ENCODE measurements around the gene TENM3.

Gene TENM3

DNA sequence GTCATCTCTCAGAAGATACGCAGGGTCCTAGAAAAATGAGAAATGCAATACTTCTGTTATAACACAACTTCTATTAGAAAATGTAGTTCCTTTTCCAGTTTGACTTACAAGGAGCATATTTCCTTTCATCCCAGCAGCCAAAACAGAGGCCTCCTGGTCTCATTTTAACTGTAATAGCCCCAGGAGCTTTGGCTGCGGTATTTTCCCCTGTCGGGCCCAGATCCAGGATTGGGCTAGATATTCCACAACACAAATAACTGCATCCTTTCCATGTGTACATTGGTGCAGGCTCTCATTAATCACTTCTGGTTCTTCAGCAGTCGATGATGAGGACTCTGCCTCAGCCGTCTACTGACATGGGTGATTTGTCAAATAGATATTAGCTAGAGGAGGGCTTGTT is 166.1 kb downstream of the TENM3 start:
- TF ChIP-seq, protein P1, sequence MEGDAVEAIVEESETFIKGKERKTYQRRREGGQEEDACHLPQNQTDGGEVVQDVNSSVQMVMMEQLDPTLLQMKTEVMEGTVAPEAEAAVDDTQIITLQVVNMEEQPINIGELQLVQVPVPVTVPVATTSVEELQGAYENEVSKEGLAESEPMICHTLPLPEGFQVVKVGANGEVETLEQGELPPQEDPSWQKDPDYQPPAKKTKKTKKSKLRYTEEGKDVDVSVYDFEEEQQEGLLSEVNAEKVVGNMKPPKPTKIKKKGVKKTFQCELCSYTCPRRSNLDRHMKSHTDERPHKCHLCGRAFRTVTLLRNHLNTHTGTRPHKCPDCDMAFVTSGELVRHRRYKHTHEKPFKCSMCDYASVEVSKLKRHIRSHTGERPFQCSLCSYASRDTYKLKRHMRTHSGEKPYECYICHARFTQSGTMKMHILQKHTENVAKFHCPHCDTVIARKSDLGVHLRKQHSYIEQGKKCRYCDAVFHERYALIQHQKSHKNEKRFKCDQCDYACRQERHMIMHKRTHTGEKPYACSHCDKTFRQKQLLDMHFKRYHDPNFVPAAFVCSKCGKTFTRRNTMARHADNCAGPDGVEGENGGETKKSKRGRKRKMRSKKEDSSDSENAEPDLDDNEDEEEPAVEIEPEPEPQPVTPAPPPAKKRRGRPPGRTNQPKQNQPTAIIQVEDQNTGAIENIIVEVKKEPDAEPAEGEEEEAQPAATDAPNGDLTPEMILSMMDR (conservative IDR thresholded peaks at IDR 0.05; ENCODE audit: low read depth): no peak
- no peak for DNase-seq (ENCODE audit: low spot score)
- H3K27ac ChIP-seq: no peak overlapping the region
- POLR2A ChIA-PET (ENCODE audit: low non-redundant PET): no interaction called here
- CTCF ChIA-PET: no interaction called here

DNA sequence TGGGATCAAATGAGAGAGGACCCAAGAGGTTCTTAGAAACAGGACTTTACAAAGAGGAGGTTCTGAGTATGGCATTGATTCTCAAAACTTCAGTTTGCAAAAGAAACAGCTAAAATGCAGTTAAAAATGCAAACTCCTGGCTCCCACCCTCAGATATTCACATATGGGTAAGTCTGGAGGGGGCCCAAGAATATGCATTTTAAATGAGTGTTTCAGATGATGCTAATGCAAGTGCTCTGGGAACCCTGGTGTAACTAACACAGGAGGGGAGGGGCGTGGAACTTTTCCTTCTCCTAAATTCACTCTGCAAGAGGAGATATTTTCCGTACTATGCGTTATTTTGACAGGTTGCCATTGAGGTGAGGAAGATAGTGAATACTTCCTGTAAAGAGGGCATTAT is 168.2 kb downstream of the TENM3 start:
- POLR2A ChIA-PET (ENCODE audit: low non-redundant PET): no interaction called here
- no peak for DNase-seq (ENCODE audit: low spot score)
- CTCF ChIA-PET: no interaction called here
- H3K27ac ChIP-seq: no peak overlapping the region
- TF ChIP-seq, protein P1 (conservative IDR thresholded peaks at IDR 0.05; ENCODE audit: low read depth): no peak

DNA sequence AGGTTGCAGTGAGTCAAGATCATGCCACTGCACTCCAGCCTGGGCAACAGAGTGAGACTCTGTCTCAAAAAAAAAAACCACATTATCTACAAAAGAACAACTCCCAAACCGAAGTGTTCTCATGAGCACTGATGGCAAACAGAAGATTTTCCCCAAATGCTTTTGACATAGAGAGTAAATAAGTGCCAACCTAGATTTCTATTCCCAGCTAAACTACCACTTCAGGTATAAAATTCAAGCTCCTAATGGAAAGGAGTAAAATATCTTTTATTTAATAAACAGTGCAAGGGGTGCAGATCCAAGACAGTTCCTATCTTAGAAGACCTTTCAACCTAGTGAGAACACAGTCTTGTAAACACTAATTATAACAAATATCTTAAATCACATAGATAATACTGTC is 170.3 kb downstream of the TENM3 start:
- POLR2A ChIA-PET (ENCODE audit: low non-redundant PET): no interaction called here
- CTCF ChIA-PET: no interaction called here

DNA sequence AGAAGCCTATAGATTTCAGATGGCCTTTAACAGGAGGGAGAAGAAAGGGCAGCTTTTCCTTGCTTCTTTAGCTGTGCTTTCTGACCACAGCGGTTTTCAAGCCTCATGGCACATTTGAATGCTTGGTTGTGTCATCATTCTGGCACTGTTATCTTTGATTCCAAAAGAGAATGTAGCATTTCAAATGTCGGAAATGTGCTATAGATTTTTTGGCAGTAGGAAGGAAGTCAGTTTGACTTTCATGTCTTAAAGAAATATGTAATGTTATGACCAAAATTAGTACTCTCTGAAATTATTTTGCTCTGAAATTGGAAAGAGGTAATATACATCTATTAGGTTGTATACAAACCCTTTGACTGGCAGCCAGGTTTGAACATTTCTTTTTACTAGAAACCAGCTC is 171.9 kb downstream of the TENM3 start:
- ChIA-PET POLR2A (ENCODE audit: low non-redundant PET) (no interaction called here), CTCF (interaction anchor here (1.7 kb wide), 1 partner anchor 11 kb away, joined by 3 read pairs; no protein-coding TSS in a partner anchor)
- H3K27ac ChIP-seq: no peak overlapping the region
- TF ChIP-seq, protein P1 (conservative IDR thresholded peaks at IDR 0.05; ENCODE audit: low read depth): no peak
- no peak for DNase-seq (ENCODE audit: low spot score)

More for the DNA sequence above, 170.3 kb downstream of the TENM3 start:
- no peak overlapping the region for H3K27ac ChIP-seq
- TF ChIP-seq, protein P1 (conservative IDR thresholded peaks at IDR 0.05; ENCODE audit: low read depth): no peak
- no peak for DNase-seq (ENCODE audit: low spot score)

DNA sequence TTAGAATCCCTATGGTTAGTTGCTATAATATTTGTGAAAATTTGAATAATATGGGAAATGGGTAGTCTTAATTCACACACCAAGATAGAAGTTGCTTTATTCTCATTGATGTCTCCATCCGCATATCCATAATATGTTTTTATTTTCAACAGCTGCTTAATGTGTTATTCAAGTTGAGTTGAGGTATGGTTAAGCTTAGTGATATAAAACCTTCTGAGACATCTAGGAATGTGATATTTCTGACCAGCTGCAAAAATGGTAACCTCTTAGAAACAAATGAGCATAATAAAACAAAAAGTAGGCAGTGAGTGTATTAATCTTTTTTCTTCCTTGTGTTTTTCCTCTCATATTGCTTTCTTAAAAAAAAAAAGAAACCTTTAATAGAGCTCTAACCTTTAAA is 172.9 kb downstream of the TENM3 start:
- ChIA-PET POLR2A (ENCODE audit: low non-redundant PET) (no interaction called here), CTCF (interaction anchor here (1.7 kb wide), 1 partner anchor 12 kb away, joined by 3 read pairs; no protein-coding TSS in a partner anchor)
- no peak for DNase-seq (ENCODE audit: low spot score)
- no peak overlapping the region for H3K27ac ChIP-seq
- TF ChIP-seq, protein P1 (conservative IDR thresholded peaks at IDR 0.05; ENCODE audit: low read depth): no peak

DNA sequence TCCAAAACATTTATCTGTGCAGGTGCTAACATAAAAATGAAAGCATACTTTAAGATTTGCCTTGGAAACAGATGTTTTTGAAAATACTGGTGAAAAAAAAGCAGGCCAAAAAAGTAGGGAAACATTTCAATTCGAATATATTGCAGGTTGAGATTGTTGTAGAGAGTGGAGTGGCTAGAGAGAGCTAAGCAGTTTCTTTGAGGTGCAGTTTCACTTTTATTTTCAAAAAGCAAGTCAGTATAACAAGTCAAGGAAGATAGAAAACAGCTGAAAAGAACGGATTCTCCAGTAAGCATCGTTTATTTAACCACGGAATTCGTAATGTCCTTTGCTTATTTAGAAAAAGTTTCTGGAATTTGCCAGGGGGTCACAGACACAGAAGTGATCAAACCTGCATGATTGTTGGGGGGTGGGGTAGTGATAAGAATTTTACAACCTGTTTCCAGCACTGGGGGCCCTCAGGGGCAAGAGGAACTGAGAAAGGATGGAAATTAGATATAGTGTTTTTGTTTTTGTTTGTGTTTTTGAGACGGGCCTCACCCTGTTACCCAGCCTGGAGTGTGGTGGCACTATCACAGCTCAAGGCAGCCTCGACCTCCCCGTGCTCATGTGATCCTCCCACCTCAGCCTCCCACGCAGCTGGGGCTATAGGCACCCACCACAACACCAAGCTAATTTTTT is 175.0 kb downstream of the TENM3 start:
- TF ChIP-seq, protein P1 (conservative IDR thresholded peaks at IDR 0.05; ENCODE audit: low read depth): no peak
- H3K27ac ChIP-seq: no peak overlapping the region
- DNase-seq (ENCODE audit: low spot score): no peak
- ChIA-PET CTCF (interaction anchor here (0.6 kb wide), 1 partner anchor 216 kb away, joined by 3 read pairs; no protein-coding TSS in a partner anchor), POLR2A (ENCODE audit: low non-redundant PET) (no interaction called here)

All from RWPE1 (cell line).